ENCODE results near the gene CERKL.

- TF ChIP-seq POLR2AphosphoS5 (IDR thresholded peaks at IDR 0.05; ENCODE audit: low read depth) (no peak), STAT1 (IDR thresholded peaks at IDR 0.05; ENCODE audit: unreplicated experiment) (no peak), REST (IDR thresholded peaks at IDR 0.05; ENCODE audit: unreplicated experiment) (no peak), CREB1 (CRISPR knock-in tag; IDR thresholded peaks at IDR 0.05; ENCODE audit: low read depth) (no peak), NANOG (IDR thresholded peaks at IDR 0.05; ENCODE audit: borderline replicate concordance) (no peak), EZH2 (IDR thresholded peaks at IDR 0.05; ENCODE audit: low read depth, unreplicated experiment) (no peak), EZH2phosphoT487 (IDR thresholded peaks at IDR 0.05; ENCODE audit: unreplicated experiment) (no peak), JUNB (IDR thresholded peaks at IDR 0.05; ENCODE audit: unreplicated experiment) (no peak)
- TF ChIP-seq, protein P1, sequence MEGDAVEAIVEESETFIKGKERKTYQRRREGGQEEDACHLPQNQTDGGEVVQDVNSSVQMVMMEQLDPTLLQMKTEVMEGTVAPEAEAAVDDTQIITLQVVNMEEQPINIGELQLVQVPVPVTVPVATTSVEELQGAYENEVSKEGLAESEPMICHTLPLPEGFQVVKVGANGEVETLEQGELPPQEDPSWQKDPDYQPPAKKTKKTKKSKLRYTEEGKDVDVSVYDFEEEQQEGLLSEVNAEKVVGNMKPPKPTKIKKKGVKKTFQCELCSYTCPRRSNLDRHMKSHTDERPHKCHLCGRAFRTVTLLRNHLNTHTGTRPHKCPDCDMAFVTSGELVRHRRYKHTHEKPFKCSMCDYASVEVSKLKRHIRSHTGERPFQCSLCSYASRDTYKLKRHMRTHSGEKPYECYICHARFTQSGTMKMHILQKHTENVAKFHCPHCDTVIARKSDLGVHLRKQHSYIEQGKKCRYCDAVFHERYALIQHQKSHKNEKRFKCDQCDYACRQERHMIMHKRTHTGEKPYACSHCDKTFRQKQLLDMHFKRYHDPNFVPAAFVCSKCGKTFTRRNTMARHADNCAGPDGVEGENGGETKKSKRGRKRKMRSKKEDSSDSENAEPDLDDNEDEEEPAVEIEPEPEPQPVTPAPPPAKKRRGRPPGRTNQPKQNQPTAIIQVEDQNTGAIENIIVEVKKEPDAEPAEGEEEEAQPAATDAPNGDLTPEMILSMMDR (conservative IDR thresholded peaks at IDR 0.05; ENCODE audit: low read depth in 2 of 2): no peak
Observed at GRCh38 chr2:181553244-181553643, 103.7 kb downstream of the CERKL start.

Measured in GM23338 (cell line).